NCI-H2081 (cell line): ENCODE results near the gene HYLS1.

Experiments used
- DNase-seq, 2 experiments: peaks; one replicate each; lab custom pipeline; 2025; lab: John Stamatoyannopoulos, UW

HYLS1 gene

DNA sequence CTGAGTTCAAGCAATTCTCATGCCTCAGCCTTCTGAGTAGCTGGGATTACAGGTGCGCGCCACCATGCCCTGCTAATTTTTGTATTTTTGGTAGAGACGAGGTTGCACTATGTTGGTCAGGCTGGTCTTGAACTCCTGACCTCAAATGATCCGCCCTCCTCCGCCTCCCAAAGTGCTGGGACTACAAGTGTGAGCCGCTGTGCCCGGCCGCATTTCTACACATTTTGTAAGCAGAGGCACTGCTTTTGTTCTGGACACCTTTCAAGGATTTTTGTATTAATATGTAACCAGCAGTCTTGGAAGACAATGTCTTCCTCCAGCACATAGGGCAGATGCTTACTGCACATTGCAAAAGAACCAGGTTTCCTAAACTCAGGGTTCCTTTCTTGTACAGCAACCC lies 47.0 kb downstream of the HYLS1 start:
- DNase-seq = no peak

GRCh38 chr11:125935056-125935455 lies 47.6 kb downstream of the HYLS1 start:
- no peak for DNase-seq

DNA sequence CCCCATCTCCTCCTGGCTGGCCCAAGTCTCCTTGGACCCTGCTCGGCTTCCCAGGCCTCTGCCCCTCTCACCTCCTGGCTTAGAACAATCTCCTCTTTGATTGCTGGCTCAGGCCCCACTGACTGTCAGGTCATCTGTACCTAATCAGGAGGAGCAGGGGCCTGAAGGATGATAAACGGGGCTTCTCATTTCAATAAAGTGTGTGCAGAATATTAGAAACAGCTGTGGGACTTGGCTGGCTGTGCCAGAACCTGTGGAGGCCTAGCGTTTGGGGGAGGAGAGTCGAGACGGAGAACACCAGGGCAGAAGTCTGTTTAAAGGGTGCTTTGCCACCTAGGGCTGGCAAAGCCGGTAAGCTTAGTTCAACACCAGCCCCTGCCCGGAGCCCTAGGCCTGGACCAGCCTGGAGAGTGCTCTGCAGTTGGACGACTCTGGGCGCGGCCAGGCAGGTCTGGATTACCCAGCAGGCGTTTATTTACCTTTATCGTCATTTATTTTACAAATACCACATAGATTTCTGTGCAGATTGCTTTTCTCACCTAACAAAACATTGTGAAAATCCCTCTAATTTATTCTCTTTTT lies 48.2 kb downstream of the HYLS1 start:
- DNase-seq = no peak

- no peak for DNase-seq
Observed at GRCh38 chr11:125938418-125938817, 51.0 kb downstream of the HYLS1 start.

DNA sequence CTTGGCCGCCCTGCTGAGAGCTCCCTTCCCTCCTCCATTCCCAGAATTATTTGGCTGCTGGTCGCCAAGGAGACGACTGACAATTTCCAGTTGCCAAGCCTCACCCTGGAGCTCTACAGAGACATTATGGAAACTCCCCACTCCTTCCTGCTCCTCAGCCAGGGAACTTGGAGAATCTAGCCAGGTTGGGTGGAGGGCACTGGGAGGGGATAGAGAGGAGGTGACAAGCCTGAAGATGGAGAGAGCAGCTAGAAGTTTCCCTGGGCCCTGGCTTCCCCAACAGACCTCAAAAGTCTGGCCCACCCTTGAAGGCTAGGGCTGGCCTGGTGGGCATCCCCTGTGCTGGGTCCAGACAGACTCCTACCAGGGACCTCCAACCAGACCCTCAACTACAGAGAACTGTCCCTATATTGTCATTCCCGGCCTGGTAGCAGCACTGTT lies 51.6 kb downstream of the HYLS1 start:
- no peak for DNase-seq

GRCh38 chr11:125940145-125940544 lies 52.7 kb downstream of the HYLS1 start:
- DNase-seq = no peak

DNA sequence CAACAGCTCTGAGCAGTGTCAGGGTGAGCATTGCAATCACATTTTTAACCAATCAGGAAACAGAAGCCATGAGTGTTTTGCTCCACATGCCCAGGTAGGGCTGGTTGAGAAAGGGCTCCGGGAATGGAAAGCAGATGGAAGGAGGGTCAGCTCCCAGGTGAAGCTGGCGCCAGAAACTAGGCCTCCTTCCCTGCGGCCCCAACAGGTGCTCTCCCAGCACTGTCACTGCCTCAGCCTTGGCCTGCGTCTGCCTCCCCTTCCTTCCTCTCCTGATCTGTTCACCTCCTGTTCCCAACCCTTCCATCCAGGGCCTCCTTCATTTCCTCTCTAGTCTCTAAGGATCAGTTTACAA lies 53.8 kb downstream of the HYLS1 start:
- peak in 1 of 2 experiments; percentile 69 for DNase-seq

DNA sequence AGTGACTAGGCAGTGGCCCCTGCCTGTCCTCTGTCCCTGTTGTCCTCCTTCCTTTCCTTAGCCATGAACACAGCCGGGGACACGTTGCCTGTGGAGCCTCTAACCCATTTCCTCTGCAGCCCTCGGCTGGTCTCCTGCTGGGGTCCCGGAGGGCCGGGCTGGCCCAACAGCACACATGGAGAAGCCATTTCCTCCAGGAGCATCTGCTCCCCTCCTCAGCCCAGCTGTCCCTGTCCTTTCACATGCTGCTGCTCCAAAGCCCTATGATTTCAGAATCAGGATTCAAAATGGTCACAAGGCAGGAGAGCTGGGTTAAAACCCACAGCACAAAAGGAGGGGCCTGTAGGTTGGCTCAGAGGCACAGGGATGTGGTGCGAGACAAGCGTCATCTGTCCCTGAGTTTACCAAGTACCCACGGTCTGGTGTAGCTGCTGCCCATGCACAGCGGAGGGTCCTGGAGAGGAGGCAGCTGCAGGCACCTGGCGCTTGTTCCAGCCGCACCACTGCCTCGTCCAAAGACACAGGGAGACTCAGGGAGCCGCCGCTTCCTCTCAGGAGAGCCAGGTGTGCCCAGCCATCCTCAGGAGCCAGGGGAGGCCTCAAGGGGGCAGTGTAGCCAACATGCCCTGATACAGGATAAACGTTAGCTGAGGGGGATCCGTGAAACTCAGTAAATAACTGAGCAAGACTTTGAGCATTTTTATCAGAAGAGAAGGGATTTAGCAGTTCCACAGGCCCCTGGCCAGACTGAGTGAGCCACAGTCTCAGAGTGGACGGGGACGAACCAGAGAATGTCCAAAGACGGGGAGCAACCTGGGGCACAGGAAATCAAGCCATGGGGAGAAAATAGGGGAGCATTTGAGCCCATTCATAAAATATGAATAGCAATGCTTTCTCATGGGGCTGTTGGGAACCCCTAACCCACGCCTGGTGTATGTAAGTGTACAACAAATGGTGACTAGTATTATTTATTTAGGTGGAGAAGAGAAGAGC lies 54.4 kb downstream of the HYLS1 start:
- peak; percentile 90 to 96 for DNase-seq

DNA sequence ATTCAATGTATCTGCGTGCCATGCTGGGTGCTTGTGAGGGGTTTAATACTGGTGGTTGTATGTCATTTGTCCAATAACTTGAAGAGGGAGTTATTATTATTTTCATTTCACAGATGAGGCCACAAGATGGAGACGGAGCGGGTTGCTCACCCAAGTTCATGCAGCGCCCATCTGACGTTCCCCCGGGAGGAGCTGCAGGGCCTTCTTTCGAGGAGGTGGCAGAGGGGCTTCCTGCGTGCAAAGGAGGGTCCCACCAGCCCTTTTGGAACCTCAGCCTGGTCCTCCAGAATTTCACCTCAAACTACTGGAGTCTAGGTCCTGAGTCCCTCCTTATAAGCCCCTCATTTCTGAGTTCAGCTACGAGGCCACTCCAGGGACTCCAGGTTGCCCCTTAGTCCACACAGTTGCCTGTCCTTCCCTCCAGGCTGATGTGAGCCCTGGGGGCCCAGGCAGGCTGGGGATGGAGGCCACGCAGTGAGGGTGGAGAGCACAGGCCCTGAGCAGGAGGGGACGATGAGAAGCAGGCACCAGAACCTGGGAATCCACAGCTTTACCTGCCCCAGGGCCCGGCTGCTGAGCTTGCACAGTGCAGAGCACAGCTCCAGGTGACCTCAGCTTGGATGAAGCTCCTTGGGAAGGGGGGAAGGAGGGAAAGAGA lies 55.4 kb downstream of the HYLS1 start:
- no peak for DNase-seq

- DNase-seq = no peak
Observed at GRCh38 chr11:125943661-125944349, 56.3 kb downstream of the HYLS1 start.

DNA sequence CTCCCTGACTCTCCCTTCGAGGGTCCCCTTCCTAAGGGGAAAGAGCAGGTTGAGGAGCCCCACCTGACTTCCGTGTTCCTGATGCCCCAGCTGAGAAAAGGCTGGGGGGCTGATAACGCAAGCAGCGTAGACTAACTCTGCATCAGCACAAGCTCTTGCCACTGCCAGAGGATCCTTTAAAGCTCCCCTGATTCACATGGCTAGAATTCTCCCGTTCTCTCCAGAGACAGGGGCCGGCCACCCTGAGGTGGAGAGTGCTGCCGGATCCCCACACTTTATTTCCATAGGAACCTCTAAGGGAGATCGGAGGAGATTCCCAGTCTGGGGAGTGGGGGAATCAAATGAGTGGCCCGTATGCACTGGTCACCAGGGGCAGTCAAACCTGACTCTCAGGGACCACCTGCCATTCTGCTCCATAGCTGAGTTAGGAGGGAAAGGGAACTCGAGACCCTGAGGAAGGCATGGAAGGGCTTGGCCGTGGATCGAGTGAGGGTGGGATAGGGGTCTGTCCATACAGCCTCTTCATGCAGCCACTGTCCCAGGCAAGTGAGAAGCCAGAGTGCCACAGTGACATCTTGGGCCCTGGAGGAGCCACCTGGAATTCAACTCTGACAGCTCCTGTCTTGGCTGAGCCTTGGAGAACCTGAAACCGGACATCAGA lies 57.0 kb downstream of the HYLS1 start:
- DNase-seq = no peak

- DNase-seq = no peak
Observed at GRCh38 chr11:125945011-125945796, 57.7 kb downstream of the HYLS1 start.

DNA sequence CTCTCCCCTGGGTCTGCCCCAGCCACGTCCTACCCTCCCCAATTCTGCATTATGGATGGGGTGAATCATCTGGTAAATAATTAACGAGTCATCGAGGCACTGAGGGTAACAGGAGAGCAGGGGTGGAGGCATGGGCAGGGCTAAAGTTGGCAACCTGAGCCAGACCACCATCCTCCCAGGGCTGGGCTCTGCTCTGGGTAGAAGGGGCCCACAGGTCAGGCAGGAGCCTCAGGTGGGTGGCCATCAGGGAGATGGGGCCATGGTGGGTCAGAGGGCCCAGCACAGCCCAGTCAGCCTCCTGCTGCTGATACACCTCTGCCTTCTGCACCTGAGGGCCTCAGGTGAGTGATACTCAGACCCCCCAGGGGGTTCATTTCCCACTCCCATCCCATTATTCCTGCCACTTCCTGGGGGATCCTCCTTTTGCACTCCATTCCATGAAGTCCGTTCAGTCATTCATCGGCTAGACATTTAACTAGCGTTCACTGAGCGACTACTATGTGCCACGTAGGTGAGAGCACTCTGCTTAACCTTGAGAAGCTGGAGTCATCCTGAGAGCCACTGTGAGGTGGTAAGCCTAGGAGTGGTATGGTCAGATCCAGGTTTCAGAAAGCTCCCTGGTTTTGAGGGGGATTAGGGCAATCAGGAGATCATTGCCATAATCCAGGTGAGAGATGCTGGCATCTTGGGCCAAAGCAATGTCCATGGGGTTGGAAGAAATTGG lies 58.5 kb downstream of the HYLS1 start, which contains the start of gene VSIG10L2:
TSS of gene VSIG10L2 (plus strand) at position 248 of the 724 bp plus-strand sequence. CDS start at position 260, 12 bp downstream.
- DNase-seq = no peak

GRCh38 chr11:125946712-125947418 lies 59.4 kb downstream of the HYLS1 start:
- DNase-seq = no peak

DNA sequence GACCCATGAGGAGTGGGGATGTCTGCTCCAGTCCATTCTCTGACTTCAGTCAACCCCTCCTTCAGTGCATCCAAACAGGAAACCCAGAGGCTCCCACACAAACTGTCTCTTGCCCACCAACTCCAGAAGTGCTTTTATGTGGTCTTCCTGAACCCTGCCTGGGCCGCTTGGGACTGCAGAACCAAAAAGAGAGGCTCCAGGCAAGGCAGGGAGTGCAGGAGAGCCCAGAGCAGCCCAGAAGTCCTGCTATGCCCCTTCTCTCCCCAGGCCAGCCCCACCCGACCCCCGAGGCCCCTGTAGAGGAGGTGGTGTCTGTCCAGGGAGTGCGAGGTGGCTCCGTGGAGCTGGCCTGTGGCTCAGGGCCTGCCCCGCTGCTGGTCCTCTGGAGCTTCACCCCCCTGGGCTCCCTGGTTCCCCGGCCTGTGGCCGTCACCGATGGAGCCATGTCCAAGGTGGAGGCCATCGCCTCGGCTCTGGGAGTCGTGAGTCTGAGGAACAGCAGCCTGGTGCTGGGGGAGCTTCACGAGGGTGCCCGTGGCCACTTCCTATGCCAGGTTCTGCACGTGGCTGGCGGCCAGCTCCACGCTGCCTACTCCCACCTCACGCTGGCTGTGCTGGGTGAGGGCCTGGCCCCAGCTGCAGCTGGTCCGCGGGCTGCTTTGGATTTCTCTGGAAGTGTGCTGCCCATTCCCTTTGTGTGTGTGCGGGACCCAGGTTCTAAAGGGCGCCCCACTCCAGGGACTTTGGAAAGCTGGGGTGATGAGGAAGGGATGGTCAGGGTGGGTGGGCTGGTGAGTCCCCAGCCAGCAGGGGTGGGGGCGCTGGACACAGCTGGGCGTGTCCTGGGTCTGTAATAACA lies 60.2 kb downstream of the HYLS1 start:
- DNase-seq = no peak

DNA sequence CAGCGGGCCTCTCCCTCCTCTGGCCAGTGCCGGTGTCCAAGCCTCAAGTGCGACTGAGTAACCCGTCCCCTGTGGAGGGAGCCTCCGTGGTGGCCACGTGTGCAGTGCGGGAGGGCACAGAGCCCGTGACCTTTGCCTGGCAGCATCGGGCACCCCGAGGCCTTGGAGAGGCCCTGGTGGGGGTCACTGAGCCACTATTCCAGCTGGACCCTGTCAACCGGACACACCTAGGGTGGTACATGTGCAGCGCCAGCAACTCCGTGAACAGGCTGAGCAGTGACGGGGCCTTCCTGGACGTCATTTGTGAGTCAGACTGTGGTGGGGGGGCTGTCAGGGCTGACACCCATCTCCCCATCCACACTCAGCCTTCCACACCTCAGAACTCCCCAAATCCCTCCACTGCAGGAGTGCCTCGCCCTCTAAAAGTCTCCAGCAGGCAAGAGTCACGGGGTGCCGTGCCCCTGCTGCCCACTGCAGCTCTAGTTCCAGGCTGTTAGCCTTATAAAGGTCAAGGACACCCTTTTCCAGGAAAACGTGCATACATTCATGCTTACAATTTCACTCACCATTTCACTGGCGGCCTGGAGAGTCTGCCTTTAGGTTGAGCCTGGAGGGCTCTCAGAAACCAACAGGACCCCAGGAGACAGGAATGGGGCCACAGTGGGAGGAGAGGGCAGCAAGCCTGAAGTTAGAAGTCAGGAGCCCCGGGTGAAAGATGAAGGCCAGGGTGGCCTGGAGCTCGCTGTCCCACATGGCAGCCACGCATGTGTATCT lies 61.0 kb downstream of the HYLS1 start:
- DNase-seq = no peak
